Fibroblast of lung (primary cell): ENCODE data around the gene CENPN. TPM values are rescaled to one million over a fixed set of nuclear protein-coding genes. Genes with fewer than 3 reads are reported as not detected.

Experiments
- DNase-seq, 2 donors: peaks; one replicate each; pipeline versions ENCODE4 v3.0.0 to v3.0.0-alpha.2; 2010; ENCODE audit warnings: low read depth in 2 of 2
- H2AFZ ChIP-seq: 2 replicates; pipeline ENCODE4 v1.5.1; 2012; ENCODE audit warnings: low read length, control low read depth, inconsistent platforms
- H3K27ac ChIP-seq: 2 replicates; pipeline ENCODE4 v1.5.1; 2011; ENCODE audit warnings: low read length, control low read depth; ENCODE audit not compliant: insufficient read depth
- H3K27me3 ChIP-seq: 2 replicates; pipeline ENCODE4 v1.5.1; 2011; ENCODE audit warnings: mild to moderate bottlenecking, low read length; ENCODE audit not compliant: control insufficient read depth, insufficient read depth
- H3K36me3 ChIP-seq: 2 replicates; pipeline ENCODE4 v1.5.1; 2011; ENCODE audit warnings: low read length; ENCODE audit not compliant: control insufficient read depth, insufficient read depth
- H3K4me1 ChIP-seq: 2 replicates; pipeline ENCODE4 v1.5.1; 2011; ENCODE audit warnings: low read length; ENCODE audit not compliant: control insufficient read depth, insufficient read depth; ENCODE audit errors: extremely low read depth
- H3K4me2 ChIP-seq: 2 replicates; pipeline ENCODE4 v1.5.1; 2011; ENCODE audit warnings: low read length, control low read depth; ENCODE audit not compliant: insufficient read depth; ENCODE audit errors: extremely low read depth
- H3K4me3 ChIP-seq, 4 experiments: fragments of 200-600 bp in 1 of 4; sonication (generic) in 1 of 4; replicated peaks in 1 of 4; 2 replicates each; pipeline ENCODE4 v1.5.1; 2011 to 2016; ENCODE audit warnings: low read length in 4 of 4, low read depth in 3 of 4, mild to moderate bottlenecking in 3 of 4, control low read depth in 2 of 4, inconsistent platforms in 1 of 4, mixed read lengths in 1 of 4; ENCODE audit not compliant: insufficient read depth in 1 of 4; ENCODE audit errors: control extremely low read depth in 1 of 4
- H3K79me2 ChIP-seq: 2 replicates; pipeline ENCODE4 v1.5.1; 2012; ENCODE audit warnings: mild to moderate bottlenecking, low read length, inconsistent platforms; ENCODE audit not compliant: control insufficient read depth, insufficient read depth
- H3K9ac ChIP-seq: 2 replicates; pipeline ENCODE4 v1.5.1; 2011; ENCODE audit warnings: mild to moderate bottlenecking, low read length, control low read depth; ENCODE audit not compliant: insufficient read depth
- H3K9me3 ChIP-seq: 2 replicates; pipeline ENCODE4 v1.5.1; 2012; ENCODE audit warnings: low read depth, low read length; ENCODE audit not compliant: control insufficient read depth, insufficient read depth
- H4K20me1 ChIP-seq: 2 replicates; pipeline ENCODE4 v1.5.1; 2011; ENCODE audit warnings: low read length; ENCODE audit not compliant: control insufficient read depth, insufficient read depth; ENCODE audit errors: extremely low read depth
- EZH2 ChIP-seq: IDR thresholded peaks from 2 replicates; pipeline ENCODE4 v1.5.1; 2012; ENCODE audit warnings: low read length, control low read depth, mild to moderate bottlenecking; ENCODE audit errors: missing control alignments
- polyA plus RNA-seq, 2 donors: library from polyadenylated mRNA; depleted of rRNA in 1 of 2; stranded (reverse) in 1 of 2; unstranded in 1 of 2; fragments of >200 nt; gene quantifications; 2 replicates each; pipeline ENCODE4 v1.2.1, GENCODE V29; 2011 to 2012; ENCODE audit warnings: missing spikeins in 1 of 2
- total RNA-seq: library from RNA; depleted of rRNA; stranded (reverse); fragments of >200 nt; gene quantifications from 2 replicates; pipeline ENCODE4 v1.2.1, GENCODE V29; 2014
- TF ChIP-seq, protein P1 (sequence below), 2 donors: IDR thresholded peaks in 1 of 2; conservative IDR thresholded peaks in 1 of 2; 1 replicate in 1 of 2; 2 replicates in 1 of 2; pipeline ENCODE4 v1.5.1; 2011 to 2012; ENCODE audit warnings: low read length in 2 of 2, control low read depth in 1 of 2, inconsistent platforms in 1 of 2, low read depth in 1 of 2, mild to moderate bottlenecking in 1 of 2

CENPN gene
- total and polyA plus RNA-seq, 2 donors (not counting 1 experiment from before 2014, with no cell fraction given), result 19.5 to 33.8 TPM

DNA sequence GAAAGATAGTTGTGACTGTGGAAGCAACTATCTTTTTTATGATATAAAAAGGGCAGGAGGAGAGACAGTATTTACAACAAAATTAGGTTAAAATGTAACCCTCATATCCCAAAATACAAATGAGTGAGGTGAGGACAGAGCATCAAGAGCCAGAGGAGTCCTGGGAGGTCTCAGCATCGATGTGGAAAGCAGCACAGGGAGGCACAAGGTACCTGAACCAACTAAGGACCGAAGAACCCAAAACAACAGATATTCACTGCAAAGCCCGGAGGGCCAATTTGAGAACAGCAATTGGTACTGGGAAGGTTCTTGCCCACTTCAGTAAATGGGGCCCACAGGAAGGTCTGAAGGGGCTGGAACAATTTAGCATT is 37.9 kb upstream of the CENPN start:
- Histone ChIP-seq H3K9ac (no peak overlapping the region), H3K27ac (no peak overlapping the region)

DNA sequence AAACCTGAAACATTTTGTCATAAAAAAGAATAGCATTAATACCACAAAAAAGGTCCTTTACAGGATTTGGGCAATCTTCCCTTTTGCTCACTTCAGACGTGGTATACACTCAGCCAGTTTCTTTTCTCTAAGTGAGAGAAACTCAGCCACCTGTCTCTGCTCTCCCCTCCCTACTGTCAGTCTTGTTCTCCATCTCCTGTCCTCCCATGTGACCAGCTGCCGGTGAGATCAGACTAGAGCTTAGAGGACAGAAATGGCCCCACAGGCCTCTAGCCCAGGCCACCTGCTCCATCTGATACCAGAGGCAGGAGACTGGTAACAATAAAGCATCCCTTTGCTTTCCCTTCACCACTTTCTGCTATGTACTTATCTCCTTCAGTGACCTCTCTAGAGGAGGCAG is 35.2 kb upstream of the CENPN start:
- no peaks in the 10 kb centered on the region for H3K36me3 ChIP-seq
- H4K20me1 ChIP-seq, result no peaks in the 10 kb centered on the region
- no peak overlapping the region for H3K4me3 ChIP-seq
- no peak overlapping the region for H3K4me2 ChIP-seq
- no peaks in the 10 kb centered on the region for H3K4me1 ChIP-seq
- no peaks in the 10 kb centered on the region for H3K27me3 ChIP-seq
- no peak for DNase-seq
- H3K79me2 ChIP-seq, result no peaks in the 10 kb centered on the region
- TF ChIP-seq EZH2, result no peak
- TF ChIP-seq, protein P1, sequence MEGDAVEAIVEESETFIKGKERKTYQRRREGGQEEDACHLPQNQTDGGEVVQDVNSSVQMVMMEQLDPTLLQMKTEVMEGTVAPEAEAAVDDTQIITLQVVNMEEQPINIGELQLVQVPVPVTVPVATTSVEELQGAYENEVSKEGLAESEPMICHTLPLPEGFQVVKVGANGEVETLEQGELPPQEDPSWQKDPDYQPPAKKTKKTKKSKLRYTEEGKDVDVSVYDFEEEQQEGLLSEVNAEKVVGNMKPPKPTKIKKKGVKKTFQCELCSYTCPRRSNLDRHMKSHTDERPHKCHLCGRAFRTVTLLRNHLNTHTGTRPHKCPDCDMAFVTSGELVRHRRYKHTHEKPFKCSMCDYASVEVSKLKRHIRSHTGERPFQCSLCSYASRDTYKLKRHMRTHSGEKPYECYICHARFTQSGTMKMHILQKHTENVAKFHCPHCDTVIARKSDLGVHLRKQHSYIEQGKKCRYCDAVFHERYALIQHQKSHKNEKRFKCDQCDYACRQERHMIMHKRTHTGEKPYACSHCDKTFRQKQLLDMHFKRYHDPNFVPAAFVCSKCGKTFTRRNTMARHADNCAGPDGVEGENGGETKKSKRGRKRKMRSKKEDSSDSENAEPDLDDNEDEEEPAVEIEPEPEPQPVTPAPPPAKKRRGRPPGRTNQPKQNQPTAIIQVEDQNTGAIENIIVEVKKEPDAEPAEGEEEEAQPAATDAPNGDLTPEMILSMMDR (conservative IDR thresholded peaks at IDR 0.05 in 1 of 2, IDR thresholded peaks at IDR 0.05 in 1 of 2; ENCODE audit: low read depth in 1 of 2, low read length in 2 of 2), result no peak
- H3K27ac ChIP-seq, result no peak overlapping the region
- no peak overlapping the region for H3K9ac ChIP-seq
- H2AFZ ChIP-seq, result no peak overlapping the region
- H3K9me3 ChIP-seq, result no peaks in the 10 kb centered on the region

More for the DNA sequence above, 37.9 kb upstream of the CENPN start:
- H4K20me1 ChIP-seq, result no peaks in the 10 kb centered on the region
- no peaks in the 10 kb centered on the region for H3K36me3 ChIP-seq
- no peak overlapping the region for H3K4me3 ChIP-seq
- no peak overlapping the region for H3K4me2 ChIP-seq
- no peaks in the 10 kb centered on the region for H3K9me3 ChIP-seq
- H2AFZ ChIP-seq, result no peak overlapping the region
- H3K79me2 ChIP-seq, result no peaks in the 10 kb centered on the region
- H3K27me3 ChIP-seq, result no peaks in the 10 kb centered on the region
- no peak for DNase-seq
- TF ChIP-seq, protein P1 (conservative IDR thresholded peaks at IDR 0.05 in 1 of 2, IDR thresholded peaks at IDR 0.05 in 1 of 2; ENCODE audit: low read depth in 1 of 2, low read length in 2 of 2), result no peak
- TF ChIP-seq EZH2, result no peak
- H3K4me1 ChIP-seq, result no peaks in the 10 kb centered on the region

DNA sequence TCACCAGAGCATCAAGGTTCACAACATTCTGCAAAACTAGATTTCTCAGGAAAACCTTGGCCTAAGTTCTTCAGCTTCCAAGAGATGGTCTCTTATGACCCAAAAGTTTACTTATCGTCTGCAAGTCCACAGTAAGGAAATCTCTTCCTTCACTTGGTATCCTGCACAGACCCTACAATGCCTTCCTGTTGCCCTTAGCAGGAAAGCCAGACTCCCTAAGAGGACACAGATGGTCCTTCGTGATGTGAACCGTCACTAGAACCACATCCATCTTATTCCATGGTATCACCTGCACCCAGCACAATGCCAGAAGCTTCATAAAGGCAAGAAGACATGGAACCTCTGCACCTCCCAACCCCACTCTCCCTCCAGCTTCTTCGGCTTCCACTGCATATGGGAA is 34.4 kb upstream of the CENPN start:
- H3K27ac ChIP-seq, result no peak overlapping the region
- no peaks in the 10 kb centered on the region for H4K20me1 ChIP-seq
- no peak overlapping the region for H3K4me3 ChIP-seq
- TF ChIP-seq, protein P1 (conservative IDR thresholded peaks at IDR 0.05 in 1 of 2, IDR thresholded peaks at IDR 0.05 in 1 of 2; ENCODE audit: low read depth in 1 of 2, low read length in 2 of 2), result no peak
- TF ChIP-seq EZH2, result no peak
- DNase-seq, result no peak
- no peak overlapping the region for H3K4me2 ChIP-seq
- no peaks in the 10 kb centered on the region for H3K4me1 ChIP-seq
- H3K27me3 ChIP-seq, result no peaks in the 10 kb centered on the region
- H3K79me2 ChIP-seq, result no peaks in the 10 kb centered on the region
- H2AFZ ChIP-seq, result no peak overlapping the region
- no peaks in the 10 kb centered on the region for H3K36me3 ChIP-seq
- no peak overlapping the region for H3K9ac ChIP-seq
- H3K9me3 ChIP-seq, result no peaks in the 10 kb centered on the region
